Sigmoid colon (tissue), 4 donors: Measurements from ENCODE around the gene PANK4.
"Not testable (repeated sequence)": the region's sequence is repeated elsewhere in the genome, so short reads cannot be mapped to it uniquely, and the experiment has no call there.

Experiments
- CTCF ChIP-seq, 4 experiments: fragments of 450-650 bp in 3 of 4; fragments of 200-600 bp in 1 of 4; IDR thresholded peaks; one replicate each; pipeline ENCODE4 v1.5.1; 2016 to 2019; ENCODE audit warnings: antibody characterized with exemption in 4 of 4, mild to moderate bottlenecking in 3 of 4, moderate library complexity in 2 of 4
- EP300 ChIP-seq, 4 donors: sonication (generic); formaldehyde crosslinking; IDR thresholded peaks; one replicate each; pipeline ENCODE4 v1.6.1; 2017; ENCODE audit warnings: antibody characterized with exemption in 4 of 4
- POLR2A ChIP-seq, 2 donors: fragments of 450-650 bp; IDR thresholded peaks; one replicate each; pipeline ENCODE4 v1.6.1; 2016; ENCODE audit warnings: antibody characterized with exemption in 2 of 2, mild to moderate bottlenecking in 2 of 2, moderate library complexity in 2 of 2

DNA sequence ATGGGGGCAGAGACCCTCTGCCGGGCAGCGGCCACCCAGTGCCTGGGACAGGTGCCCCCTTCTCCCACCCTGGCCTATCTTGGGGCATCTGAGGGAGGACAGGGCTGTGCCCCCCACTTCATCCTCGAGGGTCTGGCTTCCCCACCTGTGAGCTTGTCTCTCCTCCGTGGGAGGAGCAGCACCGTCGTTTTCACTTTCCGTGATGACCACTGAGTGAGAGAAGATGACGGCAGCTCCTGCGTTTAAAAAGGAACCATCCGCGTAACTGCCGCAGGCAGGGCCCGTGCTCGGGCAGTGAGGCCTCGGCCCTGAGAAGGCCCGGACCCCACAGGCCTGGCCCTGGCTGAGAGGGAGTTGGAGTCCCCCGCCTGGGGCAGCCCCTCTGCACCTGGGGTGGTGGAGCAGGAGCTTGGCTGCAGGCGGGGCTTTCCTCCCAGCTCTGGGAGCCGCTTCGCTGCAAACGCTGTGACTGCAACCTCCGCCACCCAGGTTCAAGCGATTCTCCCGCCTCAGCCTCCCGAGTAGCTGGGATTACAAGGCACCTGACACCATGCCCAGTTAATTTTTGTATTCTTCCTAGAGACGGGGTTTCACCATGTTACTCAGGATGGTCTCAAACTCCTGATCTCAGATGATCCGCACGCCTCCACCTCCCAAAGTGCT, 23.1 kb upstream of the PANK4 start:
- TF ChIP-seq CTCF, EP300, POLR2A (IDR thresholded peaks at IDR 0.05): not testable (repeated sequence)
